PC-9 (cell line): Measurements from ENCODE around the gene RFC2.

ENCODE experiments used
- CTCF ChIP-seq: fragments of 200-600 bp; sonication (generic); conservative IDR thresholded peaks from 2 replicates; pipeline ENCODE4 v1.6.1; 2017; ENCODE audit warnings: mixed run types, antibody characterized with exemption, mild to moderate bottlenecking, moderate library complexity
- EZH2 ChIP-seq: fragments of 200-600 bp; sonication (generic); IDR thresholded peaks from 2 replicates; pipeline ENCODE4 v1.8.0; 2017; ENCODE audit warnings: antibody characterized with exemption, low read depth

GRCh38 chr7:74286131-74286530, 31.9 kb upstream of the RFC2 start:
- TF ChIP-seq EZH2 (no peak), CTCF (no peak)
